Skin of body (tissue), 2 donors: ENCODE data around the gene AK8. TPM values are rescaled to one million over a fixed set of nuclear protein-coding genes. Genes with fewer than 3 reads are reported as not detected.

ENCODE experiments used
- DNase-seq: peaks from one replicate; lab custom pipeline; 2025; lab: John Stamatoyannopoulos, UW
- total RNA-seq: library from RNA; depleted of rRNA; stranded (reverse); fragments of >200 nt; gene quantifications from one replicate; pipeline ENCODE4 v1.2.3, GENCODE V29; 2014

Gene AK8
- total RNA-seq, 1 donor from 2014 or later: 1.1 TPM

DNA sequence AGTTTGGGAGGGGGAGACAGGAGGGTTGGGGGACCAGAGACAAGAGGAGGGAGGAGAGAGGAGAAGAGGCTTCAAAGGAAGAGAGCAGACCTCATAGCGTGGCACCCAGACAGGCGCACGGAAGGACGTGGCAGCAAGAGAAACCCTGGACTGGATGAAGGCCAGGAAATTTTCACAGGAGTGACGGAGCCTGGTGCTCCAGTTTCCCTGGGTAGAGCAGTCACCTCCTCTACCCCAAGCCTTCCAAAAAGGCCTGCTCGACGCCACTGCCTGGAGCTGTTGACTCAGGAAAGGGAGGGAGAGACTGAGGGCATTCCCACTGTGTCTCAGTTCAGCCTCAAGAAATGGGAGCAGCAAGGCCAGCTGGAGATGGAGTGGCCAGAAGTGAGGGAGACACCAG is 19.3 kb downstream of the AK8 start:
- DNase-seq: no peak

DNA sequence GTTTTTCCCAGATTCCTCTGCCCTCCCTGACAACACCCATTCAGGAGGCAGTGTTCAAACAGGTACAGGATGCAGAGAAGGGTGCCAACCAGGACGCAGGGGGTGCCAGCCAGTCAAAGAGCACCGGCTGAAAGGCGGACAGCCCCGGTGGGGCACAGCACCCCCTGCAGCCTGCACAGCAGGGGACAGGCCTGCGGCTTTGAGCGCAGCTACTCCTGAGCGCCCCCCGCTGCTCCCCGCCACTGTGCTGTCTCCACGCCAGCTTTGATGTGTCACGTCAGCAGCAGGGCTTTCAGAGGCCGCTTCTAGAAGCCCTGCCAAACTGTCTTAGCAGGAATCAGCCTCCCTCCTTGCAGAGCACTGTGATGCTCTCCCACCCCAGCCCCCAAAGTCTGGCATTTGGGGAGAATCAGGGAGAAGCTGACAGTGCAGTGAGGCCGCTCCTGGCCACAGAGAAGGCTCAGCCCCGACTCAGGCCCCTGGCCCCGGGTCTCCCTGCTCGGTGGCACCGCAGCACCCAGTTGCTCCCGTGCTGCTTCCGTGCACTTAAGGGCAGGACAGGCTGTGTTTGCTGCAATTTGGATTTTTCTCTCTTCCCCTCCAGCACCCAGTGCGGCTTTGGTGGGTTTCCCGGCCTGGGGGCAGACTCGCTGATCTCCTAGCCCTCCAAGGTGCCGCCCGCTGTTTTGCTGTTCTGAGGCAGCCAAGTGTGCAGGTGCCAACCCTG is 20.3 kb downstream of the AK8 start:
- no peak for DNase-seq

DNA sequence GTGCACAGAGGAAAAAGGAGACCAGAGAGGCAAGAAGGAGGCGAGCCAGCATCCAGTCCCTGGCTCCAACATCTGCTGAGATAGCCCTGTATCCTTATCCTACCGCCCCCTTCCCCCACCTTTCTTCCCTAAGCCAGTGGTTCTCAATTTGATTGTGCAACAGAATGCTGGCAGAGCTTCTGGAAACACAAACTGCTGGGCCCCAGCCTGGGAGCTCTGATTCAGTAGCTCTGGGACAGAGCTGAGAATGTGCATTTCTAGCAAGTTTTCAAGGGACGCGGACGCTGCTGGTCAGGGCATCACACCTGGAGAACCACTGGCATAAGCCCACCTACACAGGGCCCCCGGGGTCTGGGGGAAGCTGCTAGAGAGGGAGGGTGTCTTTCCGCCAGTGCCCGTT is 21.1 kb downstream of the AK8 start:
- peak; percentile 58 for DNase-seq

DNA sequence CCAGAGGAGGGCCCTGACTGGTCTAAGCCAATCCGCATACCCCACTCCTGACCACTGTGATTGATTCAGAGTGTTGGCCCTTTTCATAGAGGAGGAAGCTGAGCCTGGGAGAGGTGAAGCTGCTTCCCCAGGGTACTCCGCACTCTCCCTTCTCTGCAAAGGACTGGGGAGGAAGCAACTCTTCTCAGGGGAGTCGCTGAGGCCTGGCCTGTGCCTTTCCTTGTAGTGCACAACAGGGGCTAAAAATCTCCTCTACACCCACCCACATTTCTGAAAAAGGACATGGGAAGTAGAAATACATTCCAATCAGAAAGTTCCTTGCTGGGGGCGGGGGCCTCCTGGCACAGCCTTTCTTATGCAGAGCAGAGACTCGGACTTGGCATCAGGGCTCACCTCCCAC is 22.2 kb downstream of the AK8 start:
- DNase-seq: no peak

DNA sequence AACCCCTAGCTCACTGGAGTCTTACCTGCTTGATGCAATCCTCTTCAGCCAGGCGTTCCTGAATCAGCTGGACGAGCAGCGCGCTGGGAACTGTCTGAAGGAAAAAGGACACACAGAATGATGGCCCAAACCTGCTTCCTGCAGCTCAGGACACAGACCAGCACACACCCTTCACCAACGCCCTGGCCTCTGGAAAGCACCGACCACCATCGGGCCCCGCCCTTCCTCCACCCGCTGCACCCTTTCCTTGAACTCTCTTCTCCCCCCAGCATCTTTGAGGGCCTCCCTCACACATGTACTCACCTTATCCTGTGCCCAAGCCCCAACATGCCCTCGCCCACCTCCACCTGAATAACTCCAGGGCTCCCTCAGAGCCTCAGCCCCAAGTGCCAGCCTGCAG is 23.3 kb downstream of the AK8 start:
- no peak for DNase-seq

DNA sequence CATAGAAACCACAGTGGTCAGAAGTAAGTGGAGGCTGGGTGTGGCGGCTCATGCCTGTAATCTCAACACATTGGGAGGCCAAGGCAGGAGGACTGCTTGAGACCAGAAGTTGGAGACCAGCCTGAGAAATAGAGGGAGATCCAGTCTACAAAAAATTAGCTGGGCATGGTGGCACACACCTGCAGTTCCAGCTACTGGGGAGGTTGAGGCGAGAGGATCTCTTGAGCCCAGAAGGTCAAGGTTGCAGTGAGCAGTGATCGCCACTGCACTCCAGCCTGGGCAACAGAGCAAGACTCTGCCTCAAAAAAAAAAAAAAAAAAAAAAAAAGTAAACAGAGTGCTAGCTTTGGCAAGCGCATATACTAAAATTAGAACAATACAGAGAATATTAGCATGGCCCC is 24.6 kb downstream of the AK8 start:
- DNase-seq: no peak

DNA sequence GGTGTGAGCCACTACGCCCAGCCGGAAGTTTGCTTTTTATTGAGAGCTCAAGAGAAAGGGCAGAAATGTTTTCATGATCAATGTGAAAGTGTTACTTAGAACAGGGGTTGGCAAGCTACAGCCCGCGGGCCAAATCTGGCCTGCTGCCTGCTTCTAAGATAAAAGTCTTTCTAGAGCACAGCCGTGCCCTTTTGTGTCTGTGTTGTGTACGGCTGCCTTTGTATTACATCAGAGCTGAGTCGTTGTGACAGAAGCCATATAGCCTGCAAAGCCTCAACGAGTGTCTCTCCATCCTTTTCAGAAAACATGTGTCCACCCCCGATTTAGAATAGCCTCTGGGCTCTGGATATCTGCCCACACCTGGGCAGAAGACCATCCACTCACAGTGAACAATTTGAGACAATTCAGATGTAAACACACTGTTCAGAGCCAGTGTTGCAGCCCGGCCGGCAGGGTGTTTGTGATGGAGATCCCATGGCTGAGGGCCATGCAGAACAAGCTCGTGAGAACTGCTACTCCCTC is 28.8 kb downstream of the AK8 start:
- DNase-seq: no peak

DNA sequence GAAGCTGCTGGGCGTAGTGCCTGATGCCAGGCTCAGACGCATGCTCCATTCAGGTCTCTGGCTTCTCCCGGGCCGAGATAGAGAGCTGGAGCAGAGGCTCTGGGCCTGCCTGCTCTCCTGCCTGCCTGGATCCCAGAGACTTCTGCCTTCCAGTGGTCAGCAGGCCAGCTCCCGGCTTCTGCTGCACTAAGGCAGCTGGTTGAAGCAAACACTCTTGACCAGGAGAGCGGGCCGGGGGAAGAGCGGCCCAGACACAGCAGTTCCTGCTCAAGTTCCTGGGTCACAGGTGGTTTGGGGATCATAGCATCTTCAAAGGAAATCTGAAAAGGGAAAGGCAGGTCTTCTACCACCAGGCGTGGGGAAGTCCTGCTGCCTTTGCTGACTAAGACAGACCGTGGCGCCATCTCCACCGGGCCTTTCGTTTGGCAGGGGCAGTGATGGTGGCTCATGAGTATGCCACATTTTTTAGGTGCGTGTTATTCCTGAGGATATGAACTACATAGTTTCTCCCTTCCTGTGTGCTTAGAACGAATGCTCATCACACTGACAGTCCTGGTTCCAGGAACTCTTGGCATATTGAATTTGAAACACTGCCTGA is 31.1 kb downstream of the AK8 start:
- no peak for DNase-seq

DNA sequence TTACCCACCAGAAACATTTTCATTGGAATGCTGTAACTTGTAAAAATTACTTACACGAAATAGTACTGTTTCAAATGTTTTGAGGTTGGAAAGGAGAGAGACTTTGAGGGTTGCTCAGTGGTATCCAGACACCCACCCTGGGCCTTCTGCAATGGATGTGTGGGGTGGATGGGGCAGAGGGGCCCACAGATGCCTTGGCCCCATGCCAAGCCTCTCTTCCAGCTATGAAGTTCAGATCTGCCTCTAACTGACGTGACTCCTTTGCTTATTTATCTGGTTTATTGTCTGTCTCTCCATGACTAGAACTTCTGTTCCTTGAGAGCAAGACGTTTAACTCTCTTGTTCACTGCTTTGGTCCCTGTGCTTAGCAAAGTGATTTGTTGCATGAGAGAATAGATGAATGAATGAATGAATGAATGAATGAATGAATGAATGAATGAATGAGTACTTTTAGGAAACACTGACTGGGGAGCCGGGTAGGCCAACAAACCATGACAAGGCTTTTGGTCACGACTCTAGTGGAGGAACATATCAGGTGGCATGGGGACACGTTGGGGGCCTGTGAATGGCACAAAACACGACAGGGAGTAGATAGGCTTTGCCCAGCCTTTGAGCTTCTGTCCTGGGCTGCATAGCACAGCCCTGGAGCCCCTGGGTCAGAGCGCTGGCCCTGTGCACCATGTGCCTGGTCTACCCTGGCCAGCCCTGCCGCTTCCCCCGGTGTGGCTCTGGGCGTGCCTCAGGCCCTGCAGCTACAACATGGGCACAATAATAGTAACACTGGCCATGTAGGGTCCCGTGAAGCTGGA is 31.8 kb downstream of the AK8 start:
- no peak for DNase-seq

DNA sequence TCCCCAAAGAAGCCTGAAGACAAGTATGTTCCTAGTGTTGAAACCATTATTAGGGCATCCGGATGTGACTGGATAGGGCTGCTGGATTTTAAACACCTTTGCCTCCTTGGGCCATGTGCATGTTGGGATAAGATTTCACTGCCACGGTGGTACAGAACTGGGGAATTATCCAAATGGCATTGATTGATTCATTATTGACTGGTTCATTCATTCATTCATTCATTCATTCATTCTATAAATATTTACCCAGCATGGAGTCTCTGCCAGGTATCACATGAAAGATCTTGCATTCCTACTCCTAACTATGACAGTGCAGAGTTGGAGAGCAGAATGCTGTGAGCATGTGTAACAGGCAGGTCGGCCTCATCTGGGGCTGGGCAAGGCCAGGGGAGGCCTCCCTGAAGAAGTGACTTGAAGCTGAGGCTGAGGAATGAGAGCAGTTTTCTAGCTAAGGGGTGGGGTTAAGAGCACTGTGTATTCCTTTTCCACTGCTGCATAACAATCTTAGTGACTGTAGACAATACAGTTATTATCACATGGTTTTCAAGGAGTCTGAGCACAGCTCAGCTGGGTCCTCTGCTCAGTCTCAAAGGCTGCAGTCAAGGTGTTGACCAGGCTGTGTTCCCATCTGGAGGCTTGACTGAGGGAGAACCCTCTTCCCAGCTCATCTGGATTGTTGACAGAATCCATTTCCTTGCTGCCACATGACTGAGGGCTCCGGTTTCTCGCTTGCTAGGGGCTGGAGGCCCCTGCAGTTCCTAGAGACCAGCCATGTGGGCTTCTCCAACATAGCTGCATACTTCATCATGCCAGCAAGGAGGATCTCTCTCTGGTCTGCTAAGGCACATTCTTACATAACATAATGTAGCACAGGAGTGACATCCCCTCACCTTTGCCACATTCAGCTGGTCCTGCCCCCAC is 35.7 kb downstream of the AK8 start:
- no peak for DNase-seq

DNA sequence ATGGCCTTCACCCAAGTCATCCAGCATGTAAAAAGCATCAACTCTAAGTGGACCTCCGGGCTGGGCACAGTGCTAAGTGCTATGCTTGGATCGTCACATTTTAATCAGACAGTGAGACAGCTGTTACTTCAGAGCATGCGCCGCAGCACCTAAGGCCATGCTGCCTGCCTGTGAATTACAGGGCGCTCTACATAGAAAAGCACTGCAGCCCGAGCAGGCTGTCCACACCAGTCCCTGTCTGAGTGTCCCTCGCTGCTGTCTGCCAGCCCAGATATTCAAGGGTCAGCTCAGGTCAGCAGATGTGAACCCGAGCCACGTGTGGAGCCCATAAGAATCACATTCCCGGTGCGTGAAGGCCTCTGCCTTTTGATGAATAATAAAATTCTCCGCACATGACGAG is 37.1 kb downstream of the AK8 start:
- DNase-seq: no peak

DNA sequence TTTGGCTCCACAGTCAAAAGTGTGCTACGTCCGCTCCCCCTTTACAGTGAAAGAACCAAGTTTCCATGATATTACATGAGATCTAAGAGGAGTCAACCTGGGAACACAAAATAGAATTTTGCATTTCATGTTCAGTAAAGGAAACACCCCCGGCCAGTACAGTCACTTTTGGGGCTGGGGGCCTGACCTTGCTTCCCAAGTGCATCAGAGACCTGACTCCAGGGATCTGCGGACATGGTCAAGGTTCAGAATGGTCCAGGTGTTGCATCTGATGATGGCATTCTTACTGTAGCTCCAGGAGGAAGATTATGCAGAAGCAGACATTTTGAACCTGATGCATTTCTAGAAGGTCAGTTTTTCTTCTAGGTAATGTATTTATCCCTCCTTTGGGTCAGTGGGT is 39.8 kb downstream of the AK8 start:
- DNase-seq: no peak

DNA sequence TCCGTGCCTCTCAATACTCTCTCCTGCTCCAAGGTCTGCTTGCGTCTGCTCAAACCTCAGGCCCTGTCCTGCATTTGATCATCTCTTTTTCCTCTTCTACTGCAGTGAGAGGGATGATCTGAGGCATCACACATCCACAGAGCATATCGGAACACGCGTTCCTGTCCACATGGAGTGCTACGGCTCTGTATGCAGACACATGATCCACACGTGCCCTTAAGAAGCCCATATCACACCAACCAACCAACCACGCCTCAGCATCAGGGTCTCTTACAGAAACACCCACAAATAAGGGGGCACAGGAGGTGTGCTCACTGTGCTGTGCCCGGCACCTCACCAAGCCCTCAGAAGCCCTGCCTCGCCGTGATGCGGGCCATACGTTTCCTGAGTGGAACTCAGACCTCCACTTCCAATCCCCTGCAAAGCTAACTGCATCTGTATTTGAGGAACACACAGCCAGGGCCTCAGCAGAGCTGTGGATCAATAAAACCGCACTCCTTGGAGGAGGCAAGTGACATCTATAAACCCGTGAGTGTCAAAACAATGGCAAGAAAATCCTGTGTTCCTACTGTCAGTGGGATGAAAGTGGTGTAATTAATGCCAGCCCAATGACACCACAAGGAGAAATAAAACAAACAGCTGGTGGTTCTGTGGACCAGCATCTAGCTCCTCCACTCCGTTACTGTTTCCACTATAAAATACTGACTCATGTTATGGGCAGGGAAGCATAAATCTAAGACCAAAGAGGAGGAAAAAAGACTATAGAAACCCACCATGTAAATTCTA is 40.4 kb downstream of the AK8 start:
- no peak for DNase-seq

DNA sequence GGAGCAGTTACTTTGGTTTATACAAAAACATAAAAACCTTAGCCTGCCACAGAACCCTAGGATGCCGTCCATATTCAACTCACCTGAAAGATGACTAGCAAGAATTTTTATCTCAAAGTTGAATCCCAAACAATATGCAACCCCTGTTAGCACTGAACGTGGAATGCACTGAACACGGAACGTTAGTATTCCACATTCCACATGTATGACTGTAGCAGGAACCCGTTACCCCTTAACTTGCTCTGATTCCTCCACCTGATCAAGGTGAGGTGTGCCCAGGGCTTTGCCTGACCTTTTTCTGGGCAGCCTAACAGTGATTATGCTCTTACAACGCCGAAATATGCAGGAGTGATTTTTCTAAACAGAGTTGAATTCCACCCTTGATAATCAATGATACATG is 43.7 kb downstream of the AK8 start:
- DNase-seq: no peak

DNA sequence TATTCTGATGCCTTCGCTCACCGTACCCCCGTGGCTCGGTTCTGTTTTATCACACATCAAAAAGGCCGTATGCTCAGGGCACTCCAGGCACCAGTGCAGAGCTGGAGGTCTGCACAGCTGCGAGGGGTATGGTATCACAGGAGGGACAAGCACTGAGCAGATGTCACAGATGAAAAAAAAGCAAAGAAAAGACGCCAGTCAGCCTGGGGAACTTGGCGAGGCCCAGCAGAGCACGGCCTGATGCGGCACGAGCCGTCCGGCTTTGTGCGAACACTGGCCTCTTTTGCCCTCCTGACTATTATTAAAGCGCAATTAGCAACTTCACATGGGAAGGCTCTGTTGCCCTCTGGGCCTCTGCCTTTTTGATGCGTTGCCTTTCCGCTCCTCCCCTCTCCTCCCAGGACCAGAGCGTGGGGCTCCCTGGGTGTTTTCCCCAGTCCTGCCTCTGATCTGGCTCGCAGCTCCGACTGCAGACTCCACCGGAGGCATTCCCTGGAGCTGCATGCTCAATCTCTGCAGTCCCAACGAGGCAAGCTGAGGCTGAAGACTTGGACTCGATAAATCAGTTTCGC is 44.4 kb downstream of the AK8 start:
- no peak for DNase-seq

DNA sequence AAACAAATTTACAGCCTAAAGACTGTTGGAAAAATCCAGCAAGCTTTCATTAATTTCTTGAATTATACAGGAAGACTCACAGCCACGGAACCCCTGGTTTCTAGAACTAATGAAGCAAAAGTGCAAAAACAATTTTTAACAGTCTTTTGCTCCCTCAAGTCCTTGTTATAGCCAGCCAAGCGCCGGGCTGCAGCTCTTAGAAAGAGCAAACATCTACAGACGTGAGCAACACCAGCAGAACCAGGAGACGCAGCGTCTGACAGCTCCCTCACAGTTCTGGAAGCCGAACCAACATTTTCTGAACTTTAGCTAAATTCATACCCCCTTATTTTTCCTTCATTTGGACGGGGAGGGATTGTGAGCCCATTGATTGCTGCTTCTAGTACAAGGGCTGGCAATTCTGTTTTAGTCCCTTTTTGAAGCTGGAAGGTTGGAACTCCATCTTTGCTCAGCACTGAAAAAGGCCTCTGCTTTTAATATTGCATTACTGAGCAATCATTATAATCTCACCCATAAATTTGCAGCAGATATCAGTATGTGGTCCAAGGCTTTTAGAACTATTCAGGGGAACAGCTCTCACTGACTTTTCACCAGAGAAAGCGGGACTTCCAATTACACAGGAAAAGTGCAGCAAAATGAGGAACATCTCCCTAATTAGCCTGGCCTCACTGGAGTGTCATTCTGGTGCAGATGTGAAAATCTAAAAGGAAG is 45.8 kb downstream of the AK8 start:
- DNase-seq: no peak

DNA sequence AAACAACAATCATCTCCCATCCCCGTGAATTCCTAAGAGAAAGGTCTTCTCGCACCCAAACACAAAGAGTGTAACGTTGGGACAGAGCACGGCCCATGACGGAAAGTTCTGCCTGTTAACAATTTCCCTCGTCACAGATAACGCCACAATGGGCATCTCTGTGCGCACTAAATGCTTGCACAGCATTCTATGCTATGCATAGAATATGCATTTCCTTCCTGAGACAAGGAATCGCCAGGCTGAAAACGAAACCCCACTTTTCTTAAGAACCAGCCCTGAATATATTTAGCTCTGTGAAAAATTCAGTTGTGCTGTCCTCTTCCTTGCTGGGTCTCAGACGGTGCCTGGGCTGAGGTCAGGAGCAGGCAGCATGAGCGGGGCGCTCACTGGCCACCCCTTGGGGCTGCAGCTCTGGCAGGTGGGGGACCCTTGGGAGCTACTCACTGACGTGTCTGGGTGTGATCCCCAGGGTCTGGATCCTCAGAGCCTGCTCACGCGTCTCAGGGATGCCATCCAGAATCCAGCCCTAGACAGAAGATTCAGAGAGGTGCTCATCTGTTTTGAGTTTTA is 49.8 kb downstream of the AK8 start:
- DNase-seq: no peak

DNA sequence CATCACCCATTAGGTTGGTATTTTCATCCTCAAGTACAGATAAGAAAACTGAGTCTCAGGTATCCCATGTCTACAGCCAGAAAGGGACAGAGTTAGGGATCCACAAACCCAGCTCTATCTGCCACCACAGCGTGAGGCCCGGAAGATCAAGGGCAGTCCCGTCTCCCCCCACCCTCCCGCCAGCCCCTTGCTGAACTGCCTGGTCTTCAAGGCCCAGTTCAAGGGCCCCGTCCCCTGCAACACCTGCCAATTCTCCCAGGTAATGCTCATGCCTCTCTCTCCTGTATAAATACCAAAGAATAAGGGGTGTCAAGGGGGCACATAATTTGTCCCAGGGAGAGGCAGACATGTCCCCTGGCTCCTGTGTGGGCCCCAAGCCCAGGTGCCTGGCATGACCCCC is 50.7 kb downstream of the AK8 start:
- no peak for DNase-seq
